H9 (cell line): ENCODE data around the gene NKAIN2. TPM values are rescaled to one million over a fixed set of nuclear protein-coding genes. Genes with fewer than 3 reads are reported as not detected.

Experiments
- DNase-seq: peaks from one replicate; pipeline ENCODE4 v3.0.0-alpha.2; 2017
- H2AFZ ChIP-seq: one replicate; pipeline ENCODE4 v1.6.1; 2013; ENCODE audit warnings: mild to moderate bottlenecking, low read length, control low read depth, moderate library complexity
- H2AK5ac ChIP-seq: 2 replicates; pipeline ENCODE4 v1.6.1; 2013; ENCODE audit warnings: low read length, control low read depth, mixed read lengths; ENCODE audit not compliant: insufficient read length
- H2BK120ac ChIP-seq: one replicate; pipeline ENCODE4 v1.6.1; 2013; ENCODE audit warnings: low read depth, mild to moderate bottlenecking, low read length, control low read depth, inconsistent platforms; ENCODE audit not compliant: poor library complexity, severe bottlenecking
- H2BK12ac ChIP-seq: 2 replicates; pipeline ENCODE4 v1.6.1; 2013; ENCODE audit warnings: low read length, control low read depth, mixed read lengths, low read depth; ENCODE audit not compliant: insufficient read length
- H2BK15ac ChIP-seq: 2 replicates; pipeline ENCODE4 v1.6.1; 2013; ENCODE audit warnings: low read depth, low read length, control low read depth
- H2BK20ac ChIP-seq: one replicate; pipeline ENCODE4 v1.6.1; 2013; ENCODE audit warnings: low read depth, mild to moderate bottlenecking, low read length, control low read depth, inconsistent platforms; ENCODE audit not compliant: poor library complexity, severe bottlenecking
- H2BK5ac ChIP-seq: 2 replicates; pipeline ENCODE4 v1.6.1; 2013; ENCODE audit warnings: low read length, control low read depth, mixed read lengths; ENCODE audit not compliant: insufficient read length
- H3K14ac ChIP-seq: 2 replicates; pipeline ENCODE4 v1.6.1; 2013; ENCODE audit warnings: low read length, control low read depth; ENCODE audit not compliant: insufficient read depth
- H3K18ac ChIP-seq: 2 replicates; pipeline ENCODE4 v1.6.1; 2013; ENCODE audit warnings: low read depth, mild to moderate bottlenecking, mixed read lengths, low read length, control low read depth; ENCODE audit not compliant: insufficient read length
- H3K23ac ChIP-seq: 2 replicates; pipeline ENCODE4 v1.6.1; 2013; ENCODE audit warnings: low read length, control low read depth, mixed read lengths, low read depth; ENCODE audit not compliant: insufficient read length
- H3K23me2 ChIP-seq: 2 replicates; pipeline ENCODE4 v1.6.1; 2013; ENCODE audit warnings: low read depth, mild to moderate bottlenecking, mixed read lengths, low read length, control low read depth; ENCODE audit not compliant: insufficient read length, poor library complexity, severe bottlenecking
- H3K27ac ChIP-seq: 2 replicates; pipeline ENCODE4 v1.5.1; 2013; ENCODE audit warnings: low read length, control low read depth, mixed read lengths, low read depth; ENCODE audit not compliant: insufficient read length
- H3K27me3 ChIP-seq: 2 replicates; pipeline ENCODE4 v1.6.1; 2013; ENCODE audit warnings: low read length, control low read depth, inconsistent platforms; ENCODE audit not compliant: insufficient read depth
- H3K4ac ChIP-seq: 2 replicates; pipeline ENCODE4 v1.6.1; 2013; ENCODE audit warnings: low read depth, mild to moderate bottlenecking, control low read depth, inconsistent platforms, low read length, moderate library complexity
- H3K4me1 ChIP-seq: 2 replicates; pipeline ENCODE4 v1.6.1; 2013; ENCODE audit warnings: low read length, control low read depth, inconsistent platforms; ENCODE audit not compliant: insufficient read depth
- H3K4me2 ChIP-seq: 2 replicates; pipeline ENCODE4 v1.6.1; 2013; ENCODE audit warnings: low read length, control low read depth, mixed read lengths; ENCODE audit not compliant: insufficient read length, insufficient read depth
- H3K56ac ChIP-seq: 2 replicates; pipeline ENCODE4 v1.6.1; 2013; ENCODE audit warnings: low read depth, mild to moderate bottlenecking, mixed read lengths, low read length, control low read depth; ENCODE audit not compliant: insufficient read length
- H3K79me1 ChIP-seq: 2 replicates; pipeline ENCODE4 v1.6.1; 2013; ENCODE audit warnings: low read depth, mild to moderate bottlenecking, moderate library complexity, low read length, control low read depth, inconsistent platforms; ENCODE audit not compliant: insufficient read depth, poor library complexity, severe bottlenecking
- H3K79me2 ChIP-seq: 2 replicates; pipeline ENCODE4 v1.6.1; 2013; ENCODE audit warnings: low read length, control low read depth, inconsistent platforms; ENCODE audit not compliant: insufficient read depth
- H3K9ac ChIP-seq: 2 replicates; pipeline ENCODE4 v1.6.1; 2013; ENCODE audit warnings: low read length, control low read depth, mixed read lengths; ENCODE audit not compliant: insufficient read length; ENCODE audit errors: extremely low read depth
- H3K9me3 ChIP-seq: one replicate; pipeline ENCODE4 v1.6.1; 2013; ENCODE audit warnings: low read depth, low read length, inconsistent platforms; ENCODE audit not compliant: control insufficient read depth
- H3T11ph ChIP-seq: one replicate; pipeline ENCODE4 v1.6.1; 2013; ENCODE audit warnings: mild to moderate bottlenecking, low read length, control low read depth, inconsistent platforms
- H4K20me1 ChIP-seq: one replicate; pipeline ENCODE4 v1.6.1; 2013; ENCODE audit not compliant: control insufficient read depth, insufficient read length, insufficient read depth
- H4K5ac ChIP-seq: 2 replicates; pipeline ENCODE4 v1.6.1; 2013; ENCODE audit warnings: low read depth, mild to moderate bottlenecking, mixed read lengths, low read length, control low read depth; ENCODE audit not compliant: insufficient read length
- H4K8ac ChIP-seq: replicated peaks from 2 replicates; pipeline ENCODE4 v1.6.1; 2013; ENCODE audit warnings: low read length, control low read depth, mixed read lengths, low read depth; ENCODE audit not compliant: insufficient read length
- H4K91ac ChIP-seq: 2 replicates; pipeline ENCODE4 v1.6.1; 2013; ENCODE audit warnings: low read depth, mild to moderate bottlenecking, moderate library complexity, mixed read lengths, low read length, control low read depth; ENCODE audit not compliant: insufficient read length
- H3K27ac Mint-ChIP-seq, 3 experiments: 2 replicates in 2 of 3; 3 replicates in 1 of 3; pipeline ENCODE4 v1.8.0; 2020 to 2021; ENCODE audit warnings: mixed read lengths in 3 of 3, mild to moderate bottlenecking in 1 of 3, moderate library complexity in 1 of 3
- H3K27me3 Mint-ChIP-seq: 2 replicates; pipeline ENCODE4 v1.8.0; 2021; ENCODE audit warnings: low read depth, mild to moderate bottlenecking, moderate library complexity, mixed read lengths
- H3K36me3 Mint-ChIP-seq, 3 experiments: 2 replicates in 2 of 3; 3 replicates in 1 of 3; pipeline ENCODE4 v1.8.0; 2020 to 2021; ENCODE audit warnings: low read depth in 3 of 3, mixed read lengths in 3 of 3; ENCODE audit not compliant: insufficient read depth in 1 of 3
- H3K4me1 Mint-ChIP-seq, 2 experiments: 2 replicates each; pipeline ENCODE4 v1.8.0; 2020; ENCODE audit warnings: mixed read lengths in 2 of 2
- H3K4me3 Mint-ChIP-seq, 2 experiments: 2 replicates in 1 of 2; 3 replicates in 1 of 2; pipeline ENCODE4 v1.8.0; 2020 to 2021; ENCODE audit warnings: mild to moderate bottlenecking in 2 of 2, mixed read lengths in 2 of 2, moderate library complexity in 1 of 2
- H3K9me3 Mint-ChIP-seq, 2 experiments: 2 replicates in 1 of 2; 3 replicates in 1 of 2; pipeline ENCODE4 v1.8.0; 2020; ENCODE audit warnings: mild to moderate bottlenecking in 2 of 2, mixed read lengths in 2 of 2, moderate library complexity in 1 of 2
- WGBS: extraction: QIAGEN DNeasy Blood & Tissue Kit; methylation state at CpG from one replicate; pipeline ENCODE4 v1.1.7; 2013; ENCODE audit warnings: missing lambda C conversion rate, low lambda C conversion rate, mixed read lengths; ENCODE audit not compliant: insufficient read length; ENCODE audit errors: extremely low coverage; 5-methylcytosine and 5-hydroxymethylcytosine counted together
- total RNA-seq: library from RNA; stranded (reverse); gene quantifications from 2 replicates; pipeline ENCODE4 v1.2.1, GENCODE V29; 2021
- TF ChIP-seq, protein P1 (sequence below): fragments of 200-600 bp; sonication (generic); conservative IDR thresholded peaks from 3 replicates; pipeline ENCODE4 v1.8.0; 2021; ENCODE audit warnings: antibody characterized with exemption, mild to moderate bottlenecking

The NKAIN2 gene
- total RNA-seq, 1 experiment from 2014 or later = 0.17 TPM

DNA sequence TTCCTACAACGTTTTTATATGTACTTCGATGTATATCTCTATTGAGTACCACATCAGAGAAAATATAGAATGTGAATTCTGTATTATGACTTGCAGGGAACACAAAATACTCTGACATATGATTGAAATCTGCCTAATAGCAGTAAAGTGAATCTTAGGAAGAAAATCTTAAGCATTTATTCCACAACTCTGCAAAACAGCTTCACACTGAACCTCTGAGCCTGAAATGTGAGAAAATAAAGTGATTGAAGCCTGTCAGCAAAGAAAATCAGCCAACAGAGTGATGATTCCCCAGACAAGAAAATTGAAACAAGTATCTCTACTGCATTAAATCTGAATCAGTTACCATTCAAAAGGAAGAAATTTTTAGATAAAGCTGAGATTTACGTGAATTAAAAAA is 659.1 kb downstream of the NKAIN2 start:
- Histone ChIP-seq H3K14ac (no peak overlapping the region), H2AFZ (no peak overlapping the region), H4K8ac (no peak overlapping the region), H3K4me1 (no peaks in the 10 kb centered on the region), H2BK120ac (no peak overlapping the region), H3K4ac (no peak overlapping the region), H3K79me2 (no peaks in the 10 kb centered on the region), H4K91ac (no peak overlapping the region), H2AK5ac (no peak overlapping the region), H2BK12ac (no peak overlapping the region), H2BK5ac (no peak overlapping the region), H2BK20ac (no peak overlapping the region), H3K79me1 (no peaks in the 10 kb centered on the region), H3K23ac (no peak overlapping the region), H3K23me2 (no peaks in the 10 kb centered on the region), H3K27ac (no peak overlapping the region), H3K9me3 (no peaks in the 10 kb centered on the region), H3K9ac (no peak overlapping the region), H3K18ac (no peak overlapping the region), H2BK15ac (no peak overlapping the region), H3K4me2 (no peak overlapping the region), H3T11ph (no peak overlapping the region), H4K20me1 (no peaks in the 10 kb centered on the region), H4K5ac (no peak overlapping the region), H3K27me3 (no peaks in the 10 kb centered on the region), H3K56ac (no peak overlapping the region)
- no peaks in the 10 kb centered on the region for H3K4me1 Mint-ChIP-seq
- TF ChIP-seq, protein P1, sequence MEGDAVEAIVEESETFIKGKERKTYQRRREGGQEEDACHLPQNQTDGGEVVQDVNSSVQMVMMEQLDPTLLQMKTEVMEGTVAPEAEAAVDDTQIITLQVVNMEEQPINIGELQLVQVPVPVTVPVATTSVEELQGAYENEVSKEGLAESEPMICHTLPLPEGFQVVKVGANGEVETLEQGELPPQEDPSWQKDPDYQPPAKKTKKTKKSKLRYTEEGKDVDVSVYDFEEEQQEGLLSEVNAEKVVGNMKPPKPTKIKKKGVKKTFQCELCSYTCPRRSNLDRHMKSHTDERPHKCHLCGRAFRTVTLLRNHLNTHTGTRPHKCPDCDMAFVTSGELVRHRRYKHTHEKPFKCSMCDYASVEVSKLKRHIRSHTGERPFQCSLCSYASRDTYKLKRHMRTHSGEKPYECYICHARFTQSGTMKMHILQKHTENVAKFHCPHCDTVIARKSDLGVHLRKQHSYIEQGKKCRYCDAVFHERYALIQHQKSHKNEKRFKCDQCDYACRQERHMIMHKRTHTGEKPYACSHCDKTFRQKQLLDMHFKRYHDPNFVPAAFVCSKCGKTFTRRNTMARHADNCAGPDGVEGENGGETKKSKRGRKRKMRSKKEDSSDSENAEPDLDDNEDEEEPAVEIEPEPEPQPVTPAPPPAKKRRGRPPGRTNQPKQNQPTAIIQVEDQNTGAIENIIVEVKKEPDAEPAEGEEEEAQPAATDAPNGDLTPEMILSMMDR = no peak
- H3K27ac Mint-ChIP-seq = no peak overlapping the region
- WGBS = no CpG with 5 or more reads among the region's 3 CpGs
- H3K36me3 Mint-ChIP-seq = no peaks in the 10 kb centered on the region; a peak in 1 of 7 replicates
- no peaks in the 10 kb centered on the region; the same call in 1 of the 2 replicates for H3K27me3 Mint-ChIP-seq
- DNase-seq = no peak
- no peaks in the 10 kb centered on the region; a peak in 2 of 5 replicates for H3K9me3 Mint-ChIP-seq
- no peak overlapping the region for H3K4me3 Mint-ChIP-seq
